ENCODE results near the gene PBX3. TPM values are rescaled to one million over a fixed set of nuclear protein-coding genes. Genes with fewer than 3 reads are reported as not detected.

The PBX3 gene
- total RNA-seq, 1 experiment from 2014 or later: 46.0 TPM

DNA sequence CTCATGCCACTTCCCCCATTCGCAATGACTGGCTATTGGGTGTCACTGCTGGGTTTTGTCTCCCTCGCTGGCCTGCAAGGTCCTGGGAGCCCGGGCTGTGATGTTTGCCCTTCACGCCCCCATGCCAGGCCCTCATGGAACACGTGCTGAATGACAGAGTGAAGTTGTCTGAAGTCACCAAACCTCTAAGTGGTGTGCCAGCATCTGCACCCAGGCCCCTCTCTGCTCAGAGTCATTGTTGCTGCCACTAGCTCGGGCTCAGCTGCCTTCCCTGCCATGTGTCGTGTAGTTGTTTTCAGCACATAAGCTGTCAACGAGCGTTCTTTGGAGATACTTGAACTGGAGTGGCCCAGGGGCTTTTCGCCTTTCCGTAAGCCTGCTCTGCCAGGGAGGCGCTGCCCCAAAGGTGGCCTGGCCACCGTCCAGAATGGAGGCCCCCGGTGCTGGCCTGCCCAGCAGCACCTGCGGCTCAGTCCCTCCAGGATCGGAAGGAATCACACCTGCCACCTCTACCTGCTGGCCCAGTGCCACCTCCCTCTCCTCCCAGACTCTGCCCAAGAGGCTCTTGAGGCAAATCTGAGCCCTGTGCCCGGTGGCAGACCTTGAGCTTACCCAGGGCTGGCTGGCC is 250.1 kb downstream of the PBX3 start:
- H4K20me1 ChIP-seq (ENCODE audit: control insufficient read depth, insufficient read depth, insufficient read length): no peaks in the 10 kb centered on the region
- H3K23me2 ChIP-seq (ENCODE audit: insufficient read length, low read depth, low read length, poor library complexity, severe bottlenecking): no peaks in the 10 kb centered on the region
- no peak overlapping the region for H2BK15ac ChIP-seq (ENCODE audit: low read depth, low read length)
- no peak overlapping the region for H3K27ac ChIP-seq (ENCODE audit: insufficient read length, low read depth, low read length)
- H4K5ac ChIP-seq (ENCODE audit: insufficient read length, low read depth, low read length): no peak overlapping the region
- H2BK5ac ChIP-seq (ENCODE audit: insufficient read length, low read length): no peak overlapping the region
- Mint-ChIP-seq H3K4me1 (peaks cover 4 to 14% of the 10 kb centered on the region in 2 experiments; a peak in 3 of 4 replicates), H3K4me3 (no peak overlapping the region), H3K36me3 (ENCODE audit: insufficient read depth in 1 of 3, low read depth in 3 of 3) (no peaks in the 10 kb centered on the region), H3K27ac (no peak overlapping the region), H3K9me3 (no peaks in the 10 kb centered on the region; a peak in 1 of 5 replicates), H3K27me3 (ENCODE audit: low read depth) (no peaks in the 10 kb centered on the region; the same call in 1 of the 2 replicates)
- DNase-seq: no peak
- no peak overlapping the region for H2AFZ ChIP-seq (ENCODE audit: low read length)
- H3K27me3 ChIP-seq (ENCODE audit: insufficient read depth, low read length): no peaks in the 10 kb centered on the region
- H3K79me1 ChIP-seq (ENCODE audit: insufficient read depth, low read depth, low read length, poor library complexity, severe bottlenecking): no peaks in the 10 kb centered on the region
- no peak overlapping the region for H4K8ac ChIP-seq (replicated peaks; ENCODE audit: insufficient read length, low read depth, low read length)
- no peaks in the 10 kb centered on the region for H3K79me2 ChIP-seq (ENCODE audit: insufficient read depth, low read length)
- no CpG with 5 or more reads among the region's 17 CpGs for WGBS (ENCODE audit: extremely low coverage, insufficient read length, low lambda C conversion rate)
- no peak overlapping the region for H4K91ac ChIP-seq (ENCODE audit: insufficient read length, low read depth, low read length)
- H3K18ac ChIP-seq (ENCODE audit: insufficient read length, low read depth, low read length): no peak overlapping the region
- no peak overlapping the region for H3K23ac ChIP-seq (ENCODE audit: insufficient read length, low read depth, low read length)
- no peak overlapping the region for H2AK5ac ChIP-seq (ENCODE audit: insufficient read length, low read length)
- no peak overlapping the region for H3K4me2 ChIP-seq (ENCODE audit: insufficient read depth, insufficient read length, low read length)
- no peak overlapping the region for H2BK12ac ChIP-seq (ENCODE audit: insufficient read length, low read depth, low read length)
- H2BK120ac ChIP-seq (ENCODE audit: low read depth, low read length, poor library complexity, severe bottlenecking): no peak overlapping the region
- no peak for TF ChIP-seq CTCF (conservative IDR thresholded peaks at IDR 0.05)
- H3K9ac ChIP-seq (ENCODE audit: extremely low read depth, insufficient read length, low read length): no peak overlapping the region
- no peaks in the 10 kb centered on the region for H3K9me3 ChIP-seq (ENCODE audit: control insufficient read depth, low read depth, low read length)
- H3T11ph ChIP-seq (ENCODE audit: low read length): no peak overlapping the region
- no peak overlapping the region for H3K14ac ChIP-seq (ENCODE audit: insufficient read depth, low read length)
- H3K56ac ChIP-seq (ENCODE audit: insufficient read length, low read depth, low read length): no peak overlapping the region
- no peaks in the 10 kb centered on the region for H3K4me1 ChIP-seq (ENCODE audit: insufficient read depth, low read length)
- no peak overlapping the region for H3K4ac ChIP-seq (ENCODE audit: low read depth, low read length)
- no peak overlapping the region for H2BK20ac ChIP-seq (ENCODE audit: low read depth, low read length, poor library complexity, severe bottlenecking)
